SJCRH30 (cell line): ENCODE measurements around the gene SORCS2. TPM values are rescaled to one million over a fixed set of nuclear protein-coding genes. Genes with fewer than 3 reads are reported as not detected.

Experiments used
- DNase-seq, 2 experiments: peaks; one replicate each; pipeline ENCODE4 v3.0.0-alpha.2; 2015 to 2020
- H3K27ac ChIP-seq: fragments of 250-450 bp; sonication (Bioruptor Pico); 2 replicates; pipeline ENCODE4 v1.5.1; 2020; ENCODE audit warnings: mild to moderate bottlenecking, moderate library complexity
- H3K27me3 ChIP-seq: fragments of 250-450 bp; sonication (Bioruptor Pico); 2 replicates; pipeline ENCODE4 v1.5.1; 2020; ENCODE audit warnings: mild to moderate bottlenecking, moderate library complexity
- H3K36me3 ChIP-seq: fragments of 250-450 bp; sonication (Bioruptor Pico); 2 replicates; pipeline ENCODE4 v1.5.1; 2020; ENCODE audit warnings: mild to moderate bottlenecking, moderate library complexity
- H3K4me1 ChIP-seq: fragments of 250-450 bp; sonication (Bioruptor Pico); 2 replicates; pipeline ENCODE4 v1.5.1; 2020; ENCODE audit warnings: mild to moderate bottlenecking, moderate library complexity
- H3K4me3 ChIP-seq: fragments of 250-450 bp; sonication (Bioruptor Pico); 2 replicates; pipeline ENCODE4 v1.5.1; 2020; ENCODE audit warnings: mild to moderate bottlenecking, moderate library complexity
- H3K9me3 ChIP-seq: fragments of 250-450 bp; sonication (Bioruptor Pico); replicated peaks from 2 replicates; pipeline ENCODE4 v1.5.1; 2020; ENCODE audit warnings: mild to moderate bottlenecking, moderate library complexity
- total RNA-seq: library from RNA; depleted of rRNA; stranded (reverse); fragments of >200 nt; shearing (Covaris generic); gene quantifications from 2 replicates; pipeline ENCODE4 v1.2.3, GENCODE V29; 2014

Gene SORCS2
- total RNA-seq, 1 experiment from 2014 or later: 1.4 TPM

DNA sequence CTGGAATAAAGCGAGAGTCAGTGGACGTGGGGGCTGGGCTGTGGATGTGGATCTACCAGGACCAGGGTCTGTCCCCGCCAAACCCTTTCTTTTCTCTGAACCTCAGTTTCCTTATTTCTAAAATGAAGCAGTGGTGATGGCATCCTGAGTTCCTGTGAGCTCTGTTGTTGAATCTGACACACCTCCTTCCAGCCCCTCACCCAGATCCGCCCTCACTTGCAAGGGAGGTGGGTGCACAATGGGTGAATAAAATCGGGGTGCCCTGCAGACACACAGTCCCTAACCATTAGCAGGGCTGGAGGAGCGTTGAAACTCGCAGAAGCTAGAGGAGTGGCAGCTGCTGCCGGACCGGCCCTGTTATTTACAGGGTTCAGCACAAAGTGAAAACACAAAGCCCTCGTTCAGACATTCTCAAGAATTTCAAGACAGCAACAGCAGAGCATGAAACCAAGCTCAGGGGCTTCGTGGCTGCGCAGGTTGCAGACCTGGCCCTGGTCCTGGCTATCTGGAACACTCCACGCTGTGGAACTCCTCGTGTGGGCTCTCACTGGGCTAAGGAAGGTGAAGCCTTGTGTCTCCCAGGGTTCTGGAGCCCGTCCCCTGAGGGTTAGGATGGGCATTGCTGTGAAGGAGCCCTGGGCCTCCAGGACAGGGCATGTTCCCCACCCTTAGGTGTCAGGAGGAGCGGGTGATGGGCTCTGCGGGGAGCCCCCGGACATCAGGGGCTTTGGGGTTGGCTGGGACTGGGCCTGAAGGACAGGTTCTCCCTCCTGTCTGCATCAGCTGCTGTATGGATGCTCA, 199.5 kb downstream of the SORCS2 start:
- H3K36me3 ChIP-seq: no peaks in the 10 kb centered on the region
- no peaks in the 10 kb centered on the region for H3K9me3 ChIP-seq
- no peak overlapping the region for H3K27ac ChIP-seq
- no peak overlapping the region for H3K4me3 ChIP-seq
- peaks cover 27% of the 10 kb centered on the region for H3K4me1 ChIP-seq
- DNase-seq: no peak
- H3K27me3 ChIP-seq: peaks cover 12% of the 10 kb centered on the region

DNA sequence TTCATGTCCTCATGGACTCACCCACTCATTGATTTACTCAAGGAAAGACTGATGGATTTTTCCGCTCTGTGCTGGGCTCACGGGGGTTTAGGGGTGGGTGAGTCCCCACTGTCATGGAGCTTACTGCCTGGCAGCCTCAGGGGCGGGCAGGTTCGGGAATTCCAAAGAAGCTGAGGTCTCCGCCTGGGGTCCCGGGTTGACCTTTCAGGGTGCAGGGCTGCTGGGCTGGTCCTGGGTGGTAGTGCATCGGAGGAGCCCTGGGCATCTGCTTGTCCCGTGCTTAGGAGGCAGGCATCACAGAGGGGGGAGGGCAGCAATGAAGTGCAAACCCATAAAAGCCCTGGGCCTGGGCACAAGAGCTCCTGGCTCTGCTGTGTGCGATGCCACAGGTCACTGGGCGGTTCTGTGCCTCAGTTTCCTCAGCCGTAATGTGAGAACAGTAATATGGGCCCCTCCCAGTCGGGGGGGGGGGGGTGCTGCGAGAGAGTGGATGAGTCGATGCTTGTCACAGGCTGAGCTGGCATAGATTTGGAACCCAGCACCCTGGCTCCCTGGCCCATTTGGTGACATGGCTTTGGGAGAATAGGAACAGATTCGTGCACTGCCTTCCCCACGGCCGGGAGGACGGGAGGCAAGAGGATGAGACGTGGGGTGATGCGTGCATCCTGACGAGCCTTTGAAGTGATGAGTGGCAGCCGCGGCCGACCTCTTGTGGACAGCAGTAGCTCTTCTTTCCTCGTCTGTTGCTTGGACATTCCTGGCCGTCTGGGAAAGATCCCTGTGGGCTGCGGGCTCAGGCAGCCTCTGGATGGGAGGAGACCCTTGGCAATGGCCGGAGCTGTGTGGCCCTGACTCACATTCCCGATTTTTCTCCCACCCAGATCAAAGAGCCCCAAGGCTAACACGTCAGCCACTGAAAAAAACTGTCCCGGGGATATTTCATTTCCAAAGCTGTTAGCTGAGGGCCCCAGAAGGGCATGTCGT, 200.4 kb downstream of the SORCS2 start:
- H3K36me3 ChIP-seq: no peaks in the 10 kb centered on the region
- H3K4me3 ChIP-seq: no peak overlapping the region
- no peak overlapping the region for H3K27ac ChIP-seq
- DNase-seq: no peak
- H3K9me3 ChIP-seq: no peaks in the 10 kb centered on the region
- H3K4me1 ChIP-seq: peaks cover 36% of the 10 kb centered on the region
- peaks cover 12% of the 10 kb centered on the region for H3K27me3 ChIP-seq

DNA sequence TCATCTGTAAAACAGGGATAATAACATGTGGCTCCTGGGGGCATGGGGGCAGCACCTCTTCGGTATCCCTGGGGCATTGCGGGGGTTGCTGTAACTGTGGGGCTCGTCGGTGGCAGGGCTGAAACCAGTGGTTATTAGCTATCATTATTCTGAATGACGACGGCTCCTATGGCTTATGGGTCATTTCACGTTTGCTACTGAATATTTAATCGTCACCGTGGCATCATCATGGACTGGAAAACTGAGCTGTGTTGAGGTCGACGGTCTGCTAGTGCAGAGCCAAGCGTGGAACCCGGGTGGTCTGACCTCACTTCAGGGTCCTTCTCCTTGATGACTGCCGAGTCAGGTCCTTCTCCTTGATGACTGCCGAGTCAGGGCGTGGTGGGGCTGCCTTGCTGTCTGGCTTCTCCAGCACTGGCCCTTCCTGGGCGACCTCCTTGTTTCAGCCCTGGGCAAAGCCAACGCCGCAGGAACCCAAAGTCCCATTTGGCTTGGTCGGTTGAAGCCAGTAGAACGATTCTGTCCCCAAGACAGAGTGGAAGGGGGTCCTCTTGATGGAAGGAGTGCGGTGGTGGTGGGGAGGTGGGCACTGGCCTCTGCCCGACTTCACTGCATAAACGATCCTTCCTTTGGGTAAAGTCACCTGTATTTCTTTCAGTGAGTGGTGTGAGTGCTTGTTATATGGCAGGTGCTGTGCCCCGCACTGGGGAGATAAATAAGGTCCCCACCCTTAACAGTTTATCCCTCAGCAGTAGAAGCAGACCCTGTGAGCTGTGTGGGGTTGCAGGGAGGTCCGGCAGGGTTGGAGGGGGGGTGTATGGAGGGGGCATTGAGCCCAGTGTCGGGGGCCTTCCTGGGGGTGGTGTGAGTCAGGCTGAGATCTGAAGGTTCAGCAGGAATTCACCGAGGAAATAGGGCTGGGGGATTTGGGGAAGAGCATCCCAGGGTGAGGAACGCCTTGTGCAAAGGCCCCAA, 201.6 kb downstream of the SORCS2 start:
- no peak for DNase-seq
- Histone ChIP-seq H3K36me3 (no peaks in the 10 kb centered on the region), H3K9me3 (no peaks in the 10 kb centered on the region)

DNA sequence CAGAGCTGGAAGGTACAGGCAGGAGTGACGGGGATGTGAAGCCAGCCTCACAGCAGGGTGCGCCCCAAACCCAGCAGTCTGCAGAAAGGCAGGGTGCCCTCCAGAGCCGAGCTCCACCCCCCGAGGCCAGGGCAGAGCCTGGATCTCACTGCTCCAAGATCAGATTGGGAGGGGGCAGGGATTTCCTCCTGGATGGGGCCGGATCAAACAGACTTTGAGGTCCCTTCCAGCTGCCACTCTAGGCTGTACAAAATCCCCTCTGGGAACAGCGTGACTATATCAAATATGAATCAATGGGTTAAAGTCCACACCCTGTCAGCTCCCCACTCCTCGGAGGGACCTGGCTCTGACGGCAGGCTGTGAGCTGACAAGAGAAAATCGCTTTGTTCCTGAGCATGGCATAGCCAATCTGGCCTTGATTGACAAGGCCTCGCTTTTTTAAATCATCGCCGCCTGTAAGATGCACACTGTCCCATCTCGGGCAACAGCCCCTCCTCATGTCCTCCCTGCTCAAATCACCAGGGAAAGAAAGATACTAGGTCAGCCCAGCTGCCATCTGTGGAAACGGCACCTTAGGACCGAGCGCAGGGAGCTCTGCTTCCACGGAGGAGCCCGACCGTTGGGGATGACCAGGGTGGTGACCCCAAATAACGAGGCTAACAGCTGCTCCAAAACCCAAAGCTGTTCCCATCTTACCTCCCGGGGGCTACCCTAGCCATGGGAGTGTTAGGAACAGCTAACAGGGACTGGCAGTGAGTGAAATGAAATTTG, 202.5 kb downstream of the SORCS2 start:
- Histone ChIP-seq H3K9me3 (no peaks in the 10 kb centered on the region), H3K4me1 (peaks cover 40% of the 10 kb centered on the region), H3K27ac (peak overlapping the region; percentile 31), H3K36me3 (no peaks in the 10 kb centered on the region), H3K27me3 (peaks cover 12% of the 10 kb centered on the region), H3K4me3 (peak overlapping the region; percentile 5; the same call in 1 of the 2 replicates)
- peak; percentile 40 to 54 for DNase-seq

More for the DNA sequence above, 201.6 kb downstream of the SORCS2 start:
- no peak overlapping the region for H3K4me3 ChIP-seq
- no peak overlapping the region for H3K27ac ChIP-seq
- H3K27me3 ChIP-seq: peaks cover 12% of the 10 kb centered on the region
- H3K4me1 ChIP-seq: peaks cover 40% of the 10 kb centered on the region

DNA sequence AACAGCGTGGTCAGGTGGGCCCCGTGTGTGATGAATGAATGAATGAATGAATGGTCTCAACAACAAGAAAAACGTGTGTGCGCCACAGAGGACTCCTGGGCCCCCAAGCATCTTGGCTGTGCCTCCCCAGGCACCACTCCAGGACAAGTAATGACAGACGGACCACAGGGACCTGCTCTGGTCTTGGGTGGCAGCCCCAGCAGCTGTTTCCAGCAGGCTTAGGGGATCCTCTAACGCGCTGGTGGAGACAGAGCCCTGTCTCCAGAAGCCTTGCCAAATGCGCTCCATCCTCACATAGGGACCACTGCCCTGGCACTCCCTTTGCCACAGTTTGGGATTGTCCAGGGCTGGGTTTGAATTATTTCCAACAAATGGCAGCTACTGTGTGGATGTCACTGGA, 203.3 kb downstream of the SORCS2 start:
- Histone ChIP-seq H3K27ac (peak overlapping the region; percentile 4; the same call in 1 of the 2 replicates), H3K9me3 (no peaks in the 10 kb centered on the region), H3K4me3 (no peak overlapping the region), H3K36me3 (no peaks in the 10 kb centered on the region), H3K4me1 (peaks cover 40% of the 10 kb centered on the region), H3K27me3 (peaks cover 12% of the 10 kb centered on the region)
- peak; percentile 40 to 61 for DNase-seq

DNA sequence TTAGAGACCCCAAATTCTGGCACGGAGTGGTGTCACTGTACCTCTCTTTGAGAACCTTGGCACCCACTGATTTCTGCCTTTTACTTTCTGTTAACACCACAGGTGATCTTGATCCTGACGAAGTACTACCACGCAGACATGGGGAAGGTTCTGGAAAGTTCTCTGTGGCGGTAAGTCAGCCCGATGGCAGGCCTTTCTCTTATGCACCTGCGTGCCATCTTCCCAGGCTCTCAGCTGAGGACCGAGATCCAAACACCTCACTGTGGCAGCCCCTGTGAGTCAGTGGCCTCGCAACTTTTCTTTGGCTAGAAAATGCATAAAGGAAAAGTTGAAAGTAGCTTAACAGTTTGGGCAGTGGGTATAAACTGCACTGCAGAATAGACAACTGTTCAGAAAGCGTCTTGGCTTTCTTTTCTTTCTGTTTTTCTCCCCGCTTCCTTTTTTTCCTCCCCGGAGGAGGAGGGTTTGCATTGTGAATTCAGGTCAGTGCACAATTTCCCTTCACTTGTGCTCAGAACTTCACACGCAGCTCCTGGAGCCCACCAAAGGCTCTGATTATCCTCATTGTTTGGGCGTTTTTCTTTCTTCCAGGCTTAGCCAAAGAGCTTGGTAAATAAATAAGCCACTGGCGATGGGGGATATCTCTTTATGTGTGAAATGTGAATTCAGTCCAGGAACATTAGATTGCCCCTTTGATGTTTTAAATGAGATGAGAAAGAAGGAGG, 204.0 kb downstream of the SORCS2 start:
- no peaks in the 10 kb centered on the region for H3K9me3 ChIP-seq
- H3K27me3 ChIP-seq: peaks cover 12% of the 10 kb centered on the region
- H3K4me1 ChIP-seq: peaks cover 40% of the 10 kb centered on the region
- no peak overlapping the region for H3K4me3 ChIP-seq
- DNase-seq: no peak
- H3K36me3 ChIP-seq: no peaks in the 10 kb centered on the region
- no peak overlapping the region for H3K27ac ChIP-seq

DNA sequence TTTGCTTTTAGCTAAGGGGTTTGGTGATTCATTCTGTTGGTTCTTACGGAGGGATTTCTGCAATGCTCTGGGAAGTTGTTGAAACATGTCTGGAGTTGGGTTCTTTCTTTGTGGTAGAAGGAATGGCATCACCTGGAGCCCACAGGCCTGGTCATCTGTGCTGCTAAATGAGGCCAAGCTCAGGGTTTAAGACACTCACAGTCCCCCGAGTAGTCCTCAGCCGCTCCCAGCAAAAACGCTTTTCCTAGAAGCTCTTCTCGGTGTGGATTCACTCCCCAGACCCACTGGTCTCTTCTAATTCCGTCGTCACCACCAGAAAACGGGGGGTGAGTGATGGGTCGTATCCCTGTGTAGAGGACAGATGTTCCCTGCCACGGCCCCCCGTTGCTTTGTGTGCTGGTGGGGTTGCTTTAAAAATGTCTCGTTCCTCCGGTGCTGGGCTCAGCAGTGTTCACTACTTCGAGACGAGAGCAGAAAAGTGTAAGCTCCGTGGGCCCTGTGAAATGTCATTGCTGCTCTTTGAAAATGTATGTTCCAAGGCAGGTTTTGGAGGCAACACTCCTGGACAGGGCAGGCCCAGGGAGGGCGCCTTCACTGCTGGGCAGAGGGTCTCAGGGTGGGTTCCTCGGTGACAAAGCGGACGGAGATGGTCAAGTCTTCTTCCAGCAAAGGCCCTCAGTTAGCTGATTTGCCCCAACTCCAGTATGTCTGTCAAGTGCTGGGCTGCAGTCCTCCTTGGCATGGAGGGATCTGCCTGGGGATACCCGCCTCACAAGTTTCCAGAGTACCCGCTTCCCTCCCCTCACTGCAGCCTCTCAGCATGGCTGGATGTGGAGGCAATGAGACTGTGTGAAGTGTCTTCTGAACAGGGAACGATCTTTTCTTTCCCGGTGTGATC, 205.1 kb downstream of the SORCS2 start:
- Histone ChIP-seq H3K27ac (peak overlapping the region; percentile 52), H3K36me3 (no peaks in the 10 kb centered on the region), H3K4me1 (peaks cover 40% of the 10 kb centered on the region), H3K4me3 (peak overlapping the region; percentile 15), H3K27me3 (peaks cover 10% of the 10 kb centered on the region), H3K9me3 (no peaks in the 10 kb centered on the region)
- peak; percentile 22 to 31 for DNase-seq

DNA sequence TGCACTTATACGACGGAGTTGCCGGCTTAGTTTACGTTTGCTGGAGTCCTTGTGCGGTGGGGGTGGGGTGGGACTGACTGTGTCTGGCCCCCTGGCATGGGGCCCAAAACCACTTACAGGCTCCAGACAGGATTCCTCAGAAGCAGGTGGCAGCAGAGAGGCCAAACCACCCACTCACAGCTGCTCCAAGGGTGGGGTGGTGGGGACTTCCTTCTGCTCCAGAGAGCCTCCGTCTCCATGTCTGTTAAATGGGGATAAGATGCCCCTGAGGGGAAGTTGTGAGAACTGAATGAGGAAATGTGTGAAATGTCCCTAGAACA, 205.7 kb downstream of the SORCS2 start:
- Histone ChIP-seq H3K4me3 (peak overlapping the region; percentile 15; the same call in 1 of the 2 replicates), H3K4me1 (peaks cover 40% of the 10 kb centered on the region), H3K27me3 (peaks cover 8% of the 10 kb centered on the region; the same call in 1 of the 2 replicates), H3K27ac (peak overlapping the region; percentile 52), H3K36me3 (no peaks in the 10 kb centered on the region), H3K9me3 (no peaks in the 10 kb centered on the region)
- peak; percentile 97 for DNase-seq

DNA sequence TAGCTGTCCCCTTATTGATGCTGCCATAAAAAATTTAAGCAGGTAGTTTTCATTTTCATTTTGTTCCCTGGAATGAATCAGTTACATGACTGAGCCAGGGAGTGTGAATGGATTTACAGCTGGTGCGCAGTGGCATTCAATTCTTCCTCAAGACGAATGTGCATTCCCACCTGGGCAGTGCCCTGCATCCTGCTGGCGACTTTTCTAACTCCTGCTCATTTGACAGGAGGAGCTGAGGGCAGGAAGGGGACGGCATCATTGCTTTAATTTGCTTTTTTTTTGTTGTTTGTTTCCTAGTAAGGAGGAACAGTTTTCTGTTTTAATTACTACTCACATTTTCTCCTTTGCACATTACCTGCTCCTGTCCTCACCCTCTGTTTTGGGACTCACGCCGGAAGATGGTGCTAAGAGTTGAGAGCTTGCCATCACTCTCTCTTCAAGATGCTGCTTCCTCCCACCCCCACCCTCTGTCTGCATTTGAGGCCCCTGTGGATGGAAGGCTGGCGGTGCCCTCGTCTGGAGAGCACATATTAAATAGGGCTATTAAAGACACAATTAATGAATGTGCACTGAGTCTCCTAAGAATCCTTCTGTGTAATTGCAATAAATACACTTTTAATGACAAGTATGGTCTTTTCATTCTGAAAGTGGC, 206.6 kb downstream of the SORCS2 start:
- Histone ChIP-seq H3K27me3 (no peaks in the 10 kb centered on the region), H3K36me3 (no peaks in the 10 kb centered on the region), H3K4me3 (no peak overlapping the region), H3K4me1 (peaks cover 40% of the 10 kb centered on the region), H3K9me3 (no peaks in the 10 kb centered on the region), H3K27ac (no peak overlapping the region)
- DNase-seq: no peak

DNA sequence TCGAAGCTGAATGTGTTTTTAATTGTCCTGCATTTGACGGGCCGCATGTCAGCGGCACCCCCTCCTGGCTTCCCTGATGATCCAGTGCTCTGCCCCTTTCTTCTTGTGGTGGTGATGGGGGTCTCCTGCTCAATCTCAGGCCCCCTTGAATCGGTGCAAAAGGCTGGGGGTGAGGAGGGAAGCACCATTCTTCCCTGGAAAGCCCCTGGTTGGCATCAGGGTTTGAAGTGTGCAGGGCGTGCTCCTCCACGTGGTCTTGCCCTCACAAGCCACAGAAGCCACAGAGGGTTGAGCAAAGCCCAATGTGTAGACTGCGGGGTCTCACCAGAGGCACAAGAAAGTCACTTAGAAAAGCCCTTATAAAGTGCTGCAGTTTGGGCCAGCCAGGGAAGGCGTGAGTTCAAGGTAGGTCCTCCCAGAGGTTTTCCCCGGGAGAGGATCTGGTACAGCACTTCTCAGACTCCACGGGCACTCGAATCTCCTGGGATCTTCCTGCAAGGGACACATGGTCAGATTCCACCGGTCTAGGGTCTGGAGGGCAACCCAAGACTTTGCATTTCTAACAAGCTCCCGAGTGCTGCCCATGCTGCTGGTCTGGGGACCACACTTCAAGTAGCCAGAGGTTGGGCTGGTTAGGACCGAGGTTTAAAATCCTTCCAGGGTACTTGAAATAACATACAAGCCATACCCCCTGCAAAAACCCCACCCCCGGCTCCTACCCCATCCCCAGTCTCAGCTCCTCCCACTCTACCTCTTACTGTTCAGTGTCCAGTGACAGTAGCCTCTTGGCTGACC, 207.3 kb downstream of the SORCS2 start:
- Histone ChIP-seq H3K4me1 (peaks cover 38% of the 10 kb centered on the region), H3K36me3 (no peaks in the 10 kb centered on the region), H3K27ac (no peak overlapping the region), H3K27me3 (no peaks in the 10 kb centered on the region), H3K4me3 (no peak overlapping the region), H3K9me3 (0 out of 2 replicates have a peak, but pooled peaks cover 2% of the 10 kb centered on the region)
- DNase-seq: no peak

DNA sequence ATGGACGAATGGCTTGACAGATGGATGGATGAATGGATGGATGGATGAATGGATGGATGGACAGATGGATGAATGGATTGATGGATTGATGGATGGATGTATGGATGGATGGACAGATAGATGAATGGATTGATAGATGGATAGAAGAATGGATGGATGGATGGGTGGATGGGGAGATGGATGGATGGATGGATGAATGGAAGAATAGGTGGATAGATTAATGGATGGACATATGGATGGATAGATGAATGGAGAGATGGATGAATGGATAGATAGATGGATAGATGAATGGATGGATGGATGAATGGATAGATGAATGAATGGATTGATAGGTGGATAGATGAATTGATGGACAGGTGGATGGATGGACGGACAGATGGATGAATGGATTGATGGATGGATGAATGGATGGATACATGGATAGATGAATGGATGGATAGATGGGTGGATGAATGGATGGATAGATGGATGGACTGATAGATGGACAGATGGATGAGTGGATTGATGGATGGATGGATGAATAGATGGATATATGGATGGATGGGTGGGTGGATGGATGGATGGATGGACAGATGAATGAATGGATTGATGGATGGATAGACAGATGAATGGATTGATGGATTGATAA, 208.4 kb downstream of the SORCS2 start:
- H3K27me3 ChIP-seq: no peaks in the 10 kb centered on the region
- H3K9me3 ChIP-seq: peaks cover 2% of the 10 kb centered on the region; the same call in 1 of the 2 replicates
- H3K27ac ChIP-seq: no peak overlapping the region
- no peak for DNase-seq
- no peak overlapping the region for H3K4me3 ChIP-seq
- peaks cover 26% of the 10 kb centered on the region for H3K4me1 ChIP-seq
- no peaks in the 10 kb centered on the region for H3K36me3 ChIP-seq
